ENCODE results near the gene VPS54. TPM values are rescaled to one million over a fixed set of nuclear protein-coding genes. Genes with fewer than 3 reads are reported as not detected.

Gene VPS54
- total RNA-seq, 4 donors from 2014 or later: 19.0 to 24.1 (median 23.4) TPM

DNA sequence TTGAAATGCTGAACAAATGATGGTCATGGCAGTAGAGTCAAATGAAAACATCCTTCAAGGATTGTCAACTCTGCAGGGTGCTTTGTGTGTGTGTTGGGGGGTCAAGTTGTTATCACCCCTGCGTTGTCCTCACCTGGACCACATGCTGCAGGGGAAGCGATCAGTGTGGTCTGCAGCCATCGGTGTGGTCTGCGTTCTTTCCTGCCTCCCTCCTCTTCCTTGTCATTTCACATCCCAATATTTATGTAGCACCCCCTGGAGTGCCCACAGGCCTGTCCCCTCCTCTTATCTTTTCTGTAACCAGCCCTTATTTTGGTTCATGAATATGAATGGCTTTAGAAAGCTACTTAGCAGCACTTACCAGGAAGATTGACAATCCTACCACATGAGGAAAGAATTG lies 138.6 kb downstream of the VPS54 start:
- Histone ChIP-seq H3K27ac (replicated peaks in 1 of 4) (no peak overlapping the region), H3K9me3 (no peaks in the 10 kb centered on the region), H3K36me3 (peaks cover 0 to 48% (median 27%) of the 10 kb centered on the region in 4 donors), H3K4me3 (no peak overlapping the region), H3K27me3 (no peaks in the 10 kb centered on the region), H3K4me1 (peaks cover 12 to 32% (median 22%) of the 10 kb centered on the region in 4 donors)
- intact Hi-C loops (cut with DNase I): no loop called here
- no peak for DNase-seq (ENCODE audit: extremely low spot score)
- TF ChIP-seq EP300 (IDR thresholded peaks at IDR 0.05): no peak
- WGBS: 75% methylated on average over 4 of the region's 4 CpGs

GRCh38 chr2:63879876-63880433 lies 139.3 kb downstream of the VPS54 start:
- Histone ChIP-seq H3K36me3 (peaks cover 0 to 42% (median 25%) of the 10 kb centered on the region in 4 donors), H3K9me3 (no peaks in the 10 kb centered on the region), H3K4me1 (peaks cover 19 to 38% (median 28%) of the 10 kb centered on the region in 4 donors), H3K4me3 (no peak overlapping the region), H3K27ac (replicated peaks in 1 of 4) (no peak overlapping the region), H3K27me3 (no peaks in the 10 kb centered on the region)
- WGBS: 92% methylated on average over 2 of the region's 2 CpGs
- intact Hi-C loops (cut with DNase I): no loop called here
- TF ChIP-seq POLR2AphosphoS5 (IDR thresholded peaks at IDR 0.05) (no peak), EP300 (IDR thresholded peaks at IDR 0.05) (no peak), CTCF (IDR thresholded peaks at IDR 0.05) (no peak), POLR2A (IDR thresholded peaks at IDR 0.05; ENCODE audit: low read depth) (no peak)
- no peak for DNase-seq (ENCODE audit: extremely low spot score)

- no peak overlapping the region for H3K27ac ChIP-seq (replicated peaks in 1 of 4)
- WGBS: 81% methylated on average over 1 of the region's 1 CpG
- intact Hi-C loops (cut with DNase I): no loop called here
- no peak for DNase-seq (ENCODE audit: extremely low spot score)
- no peak overlapping the region for H3K4me3 ChIP-seq
- H3K4me1 ChIP-seq: peaks cover 32 to 53% (median 40%) of the 10 kb centered on the region in 4 donors
- no peaks in the 10 kb centered on the region for H3K27me3 ChIP-seq
- peaks cover 0 to 33% (median 16%) of the 10 kb centered on the region in 4 donors for H3K36me3 ChIP-seq
- H3K9me3 ChIP-seq: no peaks in the 10 kb centered on the region
- no peak for TF ChIP-seq CTCF (IDR thresholded peaks at IDR 0.05)
- TF ChIP-seq EP300 (IDR thresholded peaks at IDR 0.05): no peak
- no peak for TF ChIP-seq POLR2AphosphoS5 (IDR thresholded peaks at IDR 0.05)
Observed at GRCh38 chr2:63878486-63878885, 140.7 kb downstream of the VPS54 start.

DNA sequence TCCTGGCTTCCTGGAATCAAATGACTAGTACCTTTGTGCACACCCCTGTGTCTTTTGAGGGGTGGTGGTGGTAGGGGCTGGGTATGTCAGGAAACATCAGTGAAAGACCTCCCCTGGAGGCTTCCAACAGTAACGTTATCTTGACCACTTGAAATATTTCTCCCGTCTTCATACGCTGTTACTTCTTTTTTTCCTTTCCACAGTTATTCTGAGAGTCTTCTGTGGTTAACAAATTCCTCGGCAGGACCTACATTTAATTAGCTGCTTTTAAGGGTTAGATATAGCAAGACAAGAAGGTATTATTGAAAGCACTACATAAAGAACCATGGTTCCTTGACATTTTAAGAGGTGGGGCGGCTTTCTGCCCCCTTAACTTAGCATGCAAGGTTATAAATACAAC lies 142.9 kb downstream of the VPS54 start:
- DNase-seq (ENCODE audit: extremely low spot score): no peak
- Histone ChIP-seq H3K4me3 (no peak overlapping the region), H3K27me3 (no peaks in the 10 kb centered on the region), H3K4me1 (peaks cover 45 to 64% (median 55%) of the 10 kb centered on the region in 4 donors), H3K27ac (replicated peaks in 1 of 4) (peak overlapping the region in 3 of 4 donors; percentile 70 to 81 (median 77)), H3K9me3 (no peaks in the 10 kb centered on the region), H3K36me3 (peaks cover 0 to 20% (median 6%) of the 10 kb centered on the region in 4 donors)
- TF ChIP-seq CTCF (IDR thresholded peaks at IDR 0.05): no peak
- no peak for TF ChIP-seq POLR2AphosphoS5 (IDR thresholded peaks at IDR 0.05)
- no peak for TF ChIP-seq POLR2A (IDR thresholded peaks at IDR 0.05; ENCODE audit: low read depth)
- TF ChIP-seq EP300 (IDR thresholded peaks at IDR 0.05): no peak
- intact Hi-C loops (cut with DNase I): no loop called here
- 84% methylated on average over 5 of the region's 5 CpGs for WGBS

- Histone ChIP-seq H3K36me3 (peaks cover 0 to 20% (median 6%) of the 10 kb centered on the region in 4 donors), H3K27me3 (no peaks in the 10 kb centered on the region), H3K4me3 (no peak overlapping the region), H3K4me1 (peaks cover 51 to 67% (median 61%) of the 10 kb centered on the region in 4 donors), H3K9me3 (no peaks in the 10 kb centered on the region), H3K27ac (replicated peaks in 1 of 4) (peak overlapping the region; percentile 64 to 81 (median 74))
- DNase-seq (ENCODE audit: extremely low spot score): no peak
- intact Hi-C loops (cut with DNase I): no loop called here
- whole genome bisulfite sequencing: 77% methylated on average over 3 of the region's 3 CpGs
- TF ChIP-seq EP300 (IDR thresholded peaks at IDR 0.05): no peak
Observed at GRCh38 chr2:63875559-63876245, 143.5 kb downstream of the VPS54 start.

Data from esophagus muscularis mucosa (tissue), 4 donors.